Mesenchymal stem cell (in vitro differentiated cells and primary cell): ENCODE measurements around the gene DHX57.

ENCODE experiments used
- DNase-seq: peaks from one replicate; pipeline ENCODE4 v3.0.0-alpha.2; 2013
- H2AFZ ChIP-seq: one replicate; pipeline ENCODE4 v1.6.1; 2013; ENCODE audit warnings: low read depth, mild to moderate bottlenecking, control low read depth, inconsistent platforms, low read length, moderate library complexity
- H2AK5ac ChIP-seq: 2 replicates; pipeline ENCODE4 v1.6.1; 2013; ENCODE audit warnings: low read length, moderate library complexity, mild to moderate bottlenecking, inconsistent platforms; ENCODE audit not compliant: severe bottlenecking
- H2BK120ac ChIP-seq: one replicate; pipeline ENCODE4 v1.6.1; 2013; ENCODE audit warnings: low read depth, mild to moderate bottlenecking, inconsistent platforms, low read length, moderate library complexity
- H2BK12ac ChIP-seq, 2 experiments: one replicate each; pipeline ENCODE4 v1.6.1; 2013; ENCODE audit warnings: inconsistent platforms in 2 of 2, low read length in 2 of 2, mild to moderate bottlenecking in 2 of 2, moderate library complexity in 2 of 2, control low read depth in 1 of 2
- H2BK15ac ChIP-seq: one replicate; pipeline ENCODE4 v1.6.1; 2013; ENCODE audit warnings: mild to moderate bottlenecking, low read depth, inconsistent platforms; ENCODE audit not compliant: poor library complexity, severe bottlenecking
- H2BK5ac ChIP-seq: 2 replicates; pipeline ENCODE4 v1.6.1; 2013; ENCODE audit warnings: low read depth, mild to moderate bottlenecking, low read length, control low read depth, inconsistent platforms; ENCODE audit not compliant: poor library complexity, severe bottlenecking
- H3K14ac ChIP-seq, 2 experiments: one replicate each; pipeline ENCODE4 v1.6.1; 2013; ENCODE audit warnings: inconsistent platforms in 2 of 2, low read length in 2 of 2, control low read depth in 1 of 2, mild to moderate bottlenecking in 1 of 2, moderate library complexity in 1 of 2
- H3K18ac ChIP-seq, 2 experiments: one replicate each; pipeline ENCODE4 v1.6.1; 2013; ENCODE audit warnings: inconsistent platforms in 2 of 2, low read length in 2 of 2, control low read depth in 1 of 2, low read depth in 1 of 2, mild to moderate bottlenecking in 1 of 2
- H3K23ac ChIP-seq, 2 experiments: one replicate each; pipeline ENCODE4 v1.6.1; 2013; ENCODE audit warnings: inconsistent platforms in 2 of 2, low read length in 2 of 2, mild to moderate bottlenecking in 2 of 2, moderate library complexity in 2 of 2, control low read depth in 1 of 2
- H3K27ac ChIP-seq: 2 replicates; pipeline ENCODE4 v1.5.1; 2013; ENCODE audit warnings: mild to moderate bottlenecking, moderate library complexity, low read length, control low read depth, inconsistent platforms; ENCODE audit not compliant: poor library complexity, severe bottlenecking
- H3K27me3 ChIP-seq, 2 experiments: 2 replicates each; pipeline versions ENCODE4 v1.6.1 to v1.7.0; 2013; ENCODE audit warnings: low read length in 2 of 2, mild to moderate bottlenecking in 2 of 2, moderate library complexity in 2 of 2, control low read depth in 1 of 2, inconsistent platforms in 1 of 2; ENCODE audit not compliant: control insufficient read depth in 1 of 2, insufficient read depth in 1 of 2
- H3K36me3 ChIP-seq, 2 experiments: 2 replicates each; pipeline versions ENCODE4 v1.6.1 to v1.7.0; 2013; ENCODE audit warnings: low read length in 2 of 2, control low read depth in 1 of 2, inconsistent platforms in 1 of 2, low read depth in 1 of 2, mild to moderate bottlenecking in 1 of 2; ENCODE audit not compliant: insufficient read depth in 2 of 2, control insufficient read depth in 1 of 2
- H3K4ac ChIP-seq, 2 experiments: one replicate each; pipeline ENCODE4 v1.6.1; 2013; ENCODE audit warnings: inconsistent platforms in 2 of 2, low read length in 2 of 2, mild to moderate bottlenecking in 2 of 2, moderate library complexity in 2 of 2, control low read depth in 1 of 2, low read depth in 1 of 2
- H3K4me1 ChIP-seq: 2 replicates; pipeline ENCODE4 v1.6.1; 2013; ENCODE audit warnings: low read depth, low read length, control low read depth; ENCODE audit not compliant: control insufficient read depth, insufficient read depth
- H3K4me2 ChIP-seq: 2 replicates; pipeline ENCODE4 v1.6.1; 2013; ENCODE audit warnings: low read length, mild to moderate bottlenecking, inconsistent platforms; ENCODE audit not compliant: poor library complexity, severe bottlenecking
- H3K4me3 ChIP-seq, 2 experiments: 2 replicates each; pipeline versions ENCODE4 v1.5.1 to v1.7.0; 2013; ENCODE audit warnings: low read length in 2 of 2, mild to moderate bottlenecking in 2 of 2, control low read depth in 1 of 2, low read depth in 1 of 2; ENCODE audit not compliant: insufficient read depth in 1 of 2
- H3K79me1 ChIP-seq: replicated peaks from 2 replicates; pipeline ENCODE4 v1.6.1; 2013; ENCODE audit warnings: mild to moderate bottlenecking, control low read depth, low read length, inconsistent platforms; ENCODE audit not compliant: poor library complexity, severe bottlenecking
- H3K9ac ChIP-seq: 2 replicates; pipeline ENCODE4 v1.7.0; 2013; ENCODE audit warnings: mild to moderate bottlenecking, low read length, moderate library complexity
- H3K9me3 ChIP-seq: 2 replicates; pipeline ENCODE4 v1.7.0; 2013; ENCODE audit warnings: mild to moderate bottlenecking, low read length; ENCODE audit not compliant: control insufficient read depth
- H4K8ac ChIP-seq: one replicate; pipeline ENCODE4 v1.6.1; 2013; ENCODE audit warnings: inconsistent platforms, mild to moderate bottlenecking, low read length, moderate library complexity
- H4K91ac ChIP-seq: one replicate; pipeline ENCODE4 v1.6.1; 2013; ENCODE audit warnings: mild to moderate bottlenecking, low read length, inconsistent platforms
- WGBS: methylation state at CpG from one replicate; pipeline ENCODE4 v1.1.7; 2013; ENCODE audit warnings: mixed read lengths; 5-methylcytosine and 5-hydroxymethylcytosine counted together

DHX57 gene

GRCh38 chr2:38886063-38886462, 10.3 kb upstream of the DHX57 start:
- DNase-seq: no peak
- Histone ChIP-seq H3K4ac (no peak overlapping the region), H3K4me1 (no peaks in the 10 kb centered on the region), H3K23ac (no peak overlapping the region), H3K14ac (no peak overlapping the region), H3K9ac (no peak overlapping the region), H3K4me3 (no peak overlapping the region), H3K4me2 (no peak overlapping the region), H3K18ac (no peak overlapping the region), H3K36me3 (peaks cover 0 to 10% of the 10 kb centered on the region in 2 experiments), H2BK120ac (no peak overlapping the region), H2BK12ac (no peak overlapping the region), H2AK5ac (no peak overlapping the region), H4K8ac (no peak overlapping the region), H2BK15ac (no peak overlapping the region), H4K91ac (no peak overlapping the region), H3K27me3 (no peaks in the 10 kb centered on the region), H2BK5ac (no peak overlapping the region), H3K9me3 (no peaks in the 10 kb centered on the region), H2AFZ (no peak overlapping the region), H3K79me1 (no peaks in the 10 kb centered on the region), H3K27ac (no peak overlapping the region)

DNA sequence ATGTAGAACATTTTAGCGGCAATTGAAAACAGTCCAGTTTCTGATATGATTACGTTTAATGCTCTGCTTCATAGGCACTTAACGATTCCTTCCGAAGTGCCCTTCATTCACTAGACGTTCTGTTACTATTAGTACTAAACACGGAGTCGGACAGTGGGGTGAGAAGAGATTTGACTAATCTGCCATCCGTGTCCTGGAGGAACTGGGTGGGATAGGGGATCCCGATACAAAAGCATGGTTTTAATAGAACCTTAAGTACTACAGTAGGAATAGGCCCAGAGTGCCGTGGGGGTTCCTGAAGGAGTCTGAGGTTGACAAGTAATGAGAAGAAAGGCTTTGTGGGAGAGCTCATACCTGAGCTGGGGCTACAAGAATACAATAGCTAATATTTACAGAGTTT, 673 bp upstream of the DHX57 start:
- Histone ChIP-seq H2BK15ac (no peak overlapping the region), H3K4me3 (peak overlapping the region; percentile 79 to 99), H3K14ac (no peak overlapping the region), H3K4ac (no peak overlapping the region), H2BK120ac (no peak overlapping the region), H2BK5ac (no peak overlapping the region), H3K4me1 (peaks cover 1% of the 10 kb centered on the region), H3K18ac (peak overlapping the region in 1 of 2 experiments; percentile 18), H4K8ac (no peak overlapping the region), H2AFZ (peak overlapping the region; percentile 97), H2AK5ac (no peak overlapping the region), H3K79me1 (peaks cover 19% of the 10 kb centered on the region), H4K91ac (no peak overlapping the region), H3K9ac (peak overlapping the region; percentile 98), H3K27ac (no peak overlapping the region), H3K4me2 (peak overlapping the region; percentile 91), H3K23ac (no peak overlapping the region), H3K36me3 (peaks cover 0 to 13% of the 10 kb centered on the region in 2 experiments), H2BK12ac (no peak overlapping the region), H3K9me3 (no peaks in the 10 kb centered on the region), H3K27me3 (no peaks in the 10 kb centered on the region)
- DNase-seq: peak; percentile 1
- WGBS: 33% methylated on average over 10 of the region's 10 CpGs

DNA sequence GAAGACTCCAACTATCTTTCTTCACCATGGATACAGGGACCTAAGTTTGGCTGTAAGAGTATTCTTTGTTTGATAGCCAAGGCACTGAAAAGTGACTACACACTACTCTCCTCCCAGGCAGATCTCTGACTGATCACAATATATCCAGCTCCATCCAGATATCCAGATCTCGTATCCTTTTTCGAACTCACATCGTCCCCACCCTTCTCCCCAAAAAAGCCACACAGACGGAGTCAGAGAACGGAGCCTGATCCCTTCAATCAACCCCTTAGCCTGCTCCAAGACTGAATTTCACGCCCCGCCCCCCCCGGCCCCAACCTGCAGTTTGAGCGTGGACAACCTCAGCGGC, 533 bp downstream of the DHX57 start:
- no peak overlapping the region for H2BK120ac ChIP-seq
- peak overlapping the region; percentile 11 for H2AFZ ChIP-seq
- H3K9ac ChIP-seq: peak overlapping the region; percentile 98
- H3K36me3 ChIP-seq: peaks cover 0 to under 1% of the 10 kb centered on the region in 2 experiments
- H3K27ac ChIP-seq: peak overlapping the region; percentile 59
- H3K4me3 ChIP-seq: peak overlapping the region; percentile 79 to 99
- no peak overlapping the region for H3K23ac ChIP-seq
- H3K14ac ChIP-seq: peak overlapping the region in 1 of 2 experiments; percentile 5
- peak overlapping the region in 1 of 2 experiments; percentile 1 for H3K4ac ChIP-seq
- peak overlapping the region; percentile 99 for H4K8ac ChIP-seq
- no peak overlapping the region for H2AK5ac ChIP-seq
- H4K91ac ChIP-seq: peak overlapping the region; percentile 84
- H3K4me2 ChIP-seq: peak overlapping the region; percentile 81
- peaks cover 19% of the 10 kb centered on the region for H3K79me1 ChIP-seq
- H2BK12ac ChIP-seq: no peak overlapping the region
- H2BK5ac ChIP-seq: no peak overlapping the region
- H2BK15ac ChIP-seq: no peak overlapping the region
- no peaks in the 10 kb centered on the region for H3K27me3 ChIP-seq
- no peaks in the 10 kb centered on the region for H3K9me3 ChIP-seq
- DNase-seq: no peak
- 2% methylated on average over 10 of the region's 10 CpGs for WGBS
- peak overlapping the region; percentile 35 to 84 for H3K18ac ChIP-seq
- peaks cover 1% of the 10 kb centered on the region for H3K4me1 ChIP-seq

DNA sequence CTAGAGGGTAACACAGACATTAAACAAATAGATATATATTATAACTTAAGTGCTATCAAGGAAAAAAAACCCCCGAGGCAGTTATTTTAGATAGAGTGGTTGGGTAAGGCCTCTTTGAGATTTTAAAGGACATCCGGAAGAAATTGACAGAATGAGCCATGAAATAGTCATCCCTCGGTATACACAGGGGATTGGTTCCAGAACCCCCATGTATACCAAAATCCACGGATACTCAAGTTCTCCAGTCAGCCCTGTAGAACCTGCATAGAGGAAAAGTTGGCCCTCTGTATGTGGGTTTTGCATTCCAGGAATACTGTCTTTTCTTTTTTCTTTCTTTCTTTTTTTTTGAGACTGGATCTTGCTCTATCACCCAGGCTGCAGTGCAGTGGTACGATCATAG, 2.0 kb downstream of the DHX57 start:
- H4K8ac ChIP-seq: no peak overlapping the region
- H3K9me3 ChIP-seq: no peaks in the 10 kb centered on the region
- H3K27me3 ChIP-seq: no peaks in the 10 kb centered on the region
- H3K4me3 ChIP-seq: no peak overlapping the region
- 69% methylated on average over 4 of the region's 5 CpGs for WGBS
- no peak overlapping the region for H2BK5ac ChIP-seq
- H2BK120ac ChIP-seq: no peak overlapping the region
- H3K9ac ChIP-seq: no peak overlapping the region
- H3K23ac ChIP-seq: no peak overlapping the region
- peaks cover 20% of the 10 kb centered on the region for H3K79me1 ChIP-seq
- H2BK15ac ChIP-seq: no peak overlapping the region
- H3K4me2 ChIP-seq: no peak overlapping the region
- no peak overlapping the region for H3K27ac ChIP-seq
- no peak overlapping the region for H3K18ac ChIP-seq
- no peak overlapping the region for H3K14ac ChIP-seq
- H2AFZ ChIP-seq: no peak overlapping the region
- no peak overlapping the region for H3K4ac ChIP-seq
- peaks cover 1% of the 10 kb centered on the region for H3K4me1 ChIP-seq
- H2BK12ac ChIP-seq: no peak overlapping the region
- no peaks in the 10 kb centered on the region for H3K36me3 ChIP-seq
- no peak for DNase-seq
- no peak overlapping the region for H2AK5ac ChIP-seq
- no peak overlapping the region for H4K91ac ChIP-seq
